Measurements from ENCODE around the gene RBM15B.
"Not testable (repeated sequence)": the region's sequence is repeated elsewhere in the genome, so short reads cannot be mapped to it uniquely, and the experiment has no call there.

The RBM15B gene, protein sequence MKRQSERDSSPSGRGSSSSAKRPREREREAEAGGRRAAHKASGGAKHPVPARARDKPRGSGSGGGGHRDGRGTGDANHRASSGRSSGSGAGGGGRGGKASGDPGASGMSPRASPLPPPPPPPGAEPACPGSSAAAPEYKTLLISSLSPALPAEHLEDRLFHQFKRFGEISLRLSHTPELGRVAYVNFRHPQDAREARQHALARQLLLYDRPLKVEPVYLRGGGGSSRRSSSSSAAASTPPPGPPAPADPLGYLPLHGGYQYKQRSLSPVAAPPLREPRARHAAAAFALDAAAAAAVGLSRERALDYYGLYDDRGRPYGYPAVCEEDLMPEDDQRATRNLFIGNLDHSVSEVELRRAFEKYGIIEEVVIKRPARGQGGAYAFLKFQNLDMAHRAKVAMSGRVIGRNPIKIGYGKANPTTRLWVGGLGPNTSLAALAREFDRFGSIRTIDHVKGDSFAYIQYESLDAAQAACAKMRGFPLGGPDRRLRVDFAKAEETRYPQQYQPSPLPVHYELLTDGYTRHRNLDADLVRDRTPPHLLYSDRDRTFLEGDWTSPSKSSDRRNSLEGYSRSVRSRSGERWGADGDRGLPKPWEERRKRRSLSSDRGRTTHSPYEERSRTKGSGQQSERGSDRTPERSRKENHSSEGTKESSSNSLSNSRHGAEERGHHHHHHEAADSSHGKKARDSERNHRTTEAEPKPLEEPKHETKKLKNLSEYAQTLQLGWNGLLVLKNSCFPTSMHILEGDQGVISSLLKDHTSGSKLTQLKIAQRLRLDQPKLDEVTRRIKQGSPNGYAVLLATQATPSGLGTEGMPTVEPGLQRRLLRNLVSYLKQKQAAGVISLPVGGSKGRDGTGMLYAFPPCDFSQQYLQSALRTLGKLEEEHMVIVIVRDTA

DNA sequence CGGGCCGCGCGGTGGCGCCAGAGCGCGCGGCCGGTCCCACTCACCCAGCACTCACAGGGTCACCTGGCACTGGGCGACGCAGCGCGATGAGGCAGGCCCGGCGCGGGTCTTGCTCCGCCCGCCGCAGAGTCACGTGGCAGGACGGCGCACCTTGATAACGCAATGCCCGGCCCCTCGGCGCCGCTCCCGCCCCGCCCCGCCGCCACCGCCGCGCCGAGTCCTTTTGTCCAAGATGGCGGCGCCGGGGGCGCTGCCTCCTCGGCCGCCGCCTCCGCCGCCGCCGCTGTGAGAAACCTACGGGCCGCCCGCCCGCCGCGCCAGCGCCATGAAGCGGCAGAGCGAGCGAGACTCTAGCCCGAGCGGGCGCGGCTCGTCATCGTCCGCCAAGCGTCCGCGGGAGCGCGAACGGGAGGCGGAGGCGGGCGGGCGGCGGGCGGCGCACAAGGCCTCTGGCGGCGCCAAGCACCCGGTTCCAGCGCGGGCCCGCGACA lies at the start of gene RBM15B:
Gene RBM15B, plus strand, starts transcription at position 211 of the 491 bp plus-strand sequence. Its CDS starts 115 bp downstream, at position 326.
- peak; percentile 86 for DNase-seq

DNA sequence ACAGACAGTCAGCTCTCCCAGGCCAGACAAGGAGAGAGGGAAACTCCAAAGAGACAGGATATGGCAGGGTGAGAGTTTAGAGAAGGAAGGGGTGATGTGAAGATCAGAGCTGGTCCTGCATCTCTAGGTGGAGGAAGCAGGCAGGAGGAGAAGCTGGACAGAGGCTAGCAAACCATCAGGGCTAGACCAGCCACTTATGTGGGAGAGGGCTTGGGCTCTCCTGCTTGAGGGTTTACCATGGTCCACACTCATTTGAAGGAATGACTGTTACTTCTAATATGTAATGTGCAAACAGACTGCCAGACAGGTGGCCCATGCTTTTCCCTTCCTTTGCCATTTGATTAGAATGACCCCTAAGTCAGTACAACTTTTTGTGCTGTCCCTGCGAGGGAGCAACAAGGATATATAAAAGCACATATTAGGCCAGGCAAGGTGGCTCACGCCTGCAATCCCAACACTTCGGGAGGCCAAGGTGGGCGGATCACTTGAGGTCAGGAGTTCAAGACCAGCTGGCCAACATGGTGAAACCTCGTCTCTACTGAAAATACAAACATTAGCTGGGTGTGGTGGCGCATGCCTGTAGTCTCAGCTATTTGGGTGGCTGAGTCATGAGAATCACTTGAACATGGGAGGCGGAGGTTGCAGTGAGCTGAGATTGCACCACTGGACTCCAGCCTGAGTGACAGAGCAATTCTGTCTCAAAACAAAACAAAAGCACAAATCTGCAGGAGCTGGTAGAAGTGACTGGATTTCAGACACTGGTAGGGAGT lies 47.0 kb upstream of the RBM15B start:
- DNase-seq = no peak

DNA sequence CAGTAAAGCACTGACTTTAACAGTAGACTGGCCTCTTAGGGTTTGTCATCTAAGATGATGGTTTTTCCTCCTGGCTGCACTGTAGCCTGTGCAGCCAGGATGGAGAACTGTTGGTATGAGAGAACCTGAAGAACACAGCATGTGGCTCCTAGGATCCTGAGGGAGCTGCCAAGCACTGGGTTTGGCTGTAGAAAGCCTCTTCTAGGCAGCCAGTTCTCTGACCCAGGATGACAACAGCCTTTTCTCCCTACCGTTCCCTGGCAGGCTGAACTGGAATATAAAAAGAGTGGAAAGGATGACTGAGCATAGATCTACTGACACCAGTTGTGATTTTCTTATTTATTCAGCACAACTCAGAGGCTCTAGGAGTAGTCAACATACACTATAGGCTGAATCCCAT lies 40.3 kb upstream of the RBM15B start:
- no peak for DNase-seq

DNA sequence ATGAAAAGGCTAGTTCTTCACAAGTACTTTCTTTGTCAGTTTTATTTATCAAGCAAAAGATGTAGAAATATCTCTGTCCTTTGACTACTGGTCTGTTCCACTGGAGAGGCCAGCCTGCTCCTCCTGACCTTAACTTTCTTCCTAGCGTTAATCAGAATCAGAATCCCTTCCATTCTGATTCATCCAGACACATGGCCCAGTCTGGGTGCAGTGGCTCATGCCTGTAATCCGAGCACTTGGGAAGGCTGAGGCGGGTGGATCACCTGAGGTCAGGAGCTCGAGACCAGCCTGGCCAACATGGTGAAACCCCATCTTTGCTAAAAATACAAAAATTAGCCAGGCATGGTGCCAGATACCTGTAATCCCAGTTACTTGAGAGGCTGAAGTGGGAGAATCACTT lies 38.0 kb upstream of the RBM15B start:
- no peak for DNase-seq

DNA sequence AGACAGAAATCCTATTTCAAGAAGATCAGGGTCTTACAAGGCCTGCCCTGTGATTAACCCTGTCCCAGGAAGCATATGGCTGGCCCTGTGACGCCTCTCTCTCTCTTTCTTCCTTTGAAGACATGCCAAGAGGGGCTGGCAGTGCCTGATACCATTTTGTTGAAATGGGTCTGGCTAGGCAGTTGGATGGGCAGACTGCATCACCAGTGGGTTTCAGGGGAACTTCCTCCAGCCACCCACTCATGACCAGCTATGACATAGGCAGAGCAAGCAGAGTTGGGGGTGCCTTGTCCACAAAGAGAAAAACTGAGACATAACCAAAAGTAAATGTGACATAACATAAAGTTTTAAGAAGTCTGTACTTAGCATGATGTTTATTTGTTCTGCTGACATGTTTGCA lies 37.4 kb upstream of the RBM15B start:
- DNase-seq = no peak

DNA sequence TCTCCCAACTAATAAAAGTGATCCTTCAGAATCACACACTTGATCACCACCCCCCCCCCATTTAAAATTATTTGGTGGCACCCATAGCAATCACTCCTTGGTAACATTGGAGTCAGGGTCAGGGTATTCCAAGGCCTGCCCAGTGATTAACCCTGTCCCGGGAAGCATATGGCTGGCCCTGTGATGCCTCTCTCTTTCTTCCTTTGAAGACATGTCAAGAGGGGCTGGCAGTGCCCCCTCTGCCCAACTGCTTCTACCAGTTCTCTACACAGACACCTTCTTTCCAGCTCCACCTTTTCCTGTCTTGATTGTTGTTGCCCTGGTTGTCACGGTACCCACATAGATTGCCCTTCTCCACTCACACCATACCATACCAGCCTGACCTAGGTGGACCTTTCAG lies 36.9 kb upstream of the RBM15B start:
- DNase-seq = no peak

DNA sequence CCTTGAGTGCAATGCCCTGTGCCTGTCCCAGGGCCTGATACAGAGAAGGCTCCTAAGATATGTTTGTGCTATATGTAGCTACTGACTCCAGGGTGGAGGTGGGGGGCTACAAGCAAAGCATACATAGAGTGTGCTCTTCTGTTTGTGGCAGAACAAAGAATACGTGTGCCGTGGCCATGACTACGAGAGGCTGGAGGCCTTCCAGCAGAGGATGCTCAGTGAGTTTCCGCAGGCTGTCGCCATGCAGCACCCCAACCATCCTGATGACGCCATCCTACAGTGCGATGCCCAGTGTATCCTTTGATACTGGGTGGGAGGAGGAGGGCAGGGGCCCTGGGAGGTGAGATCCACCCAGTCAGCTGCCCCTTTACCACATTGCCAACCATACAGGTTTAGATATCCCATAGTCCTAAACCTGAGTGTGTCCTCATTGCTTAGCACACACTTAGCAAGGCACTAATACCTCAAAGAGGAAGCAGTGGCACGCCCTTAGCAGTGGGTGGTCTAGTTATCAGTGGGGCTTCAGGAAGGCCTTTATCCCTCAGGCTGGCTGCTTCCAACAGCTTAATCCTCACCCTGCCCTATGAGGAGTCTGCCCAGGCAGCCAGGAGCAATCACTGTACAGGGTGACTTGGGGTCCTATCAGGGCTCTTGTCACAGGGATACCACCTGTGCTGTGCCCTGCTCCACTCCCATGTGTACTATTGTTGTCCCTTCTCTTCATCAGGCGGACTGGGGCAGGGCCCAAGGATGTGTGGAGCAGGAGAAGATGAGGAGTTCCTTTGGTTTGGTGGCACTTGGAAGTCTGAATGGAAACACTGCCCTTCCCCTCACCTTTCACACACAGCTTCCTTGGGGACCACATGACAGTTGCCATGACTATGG lies 36.1 kb upstream of the RBM15B start:
- DNase-seq = no peak

DNA sequence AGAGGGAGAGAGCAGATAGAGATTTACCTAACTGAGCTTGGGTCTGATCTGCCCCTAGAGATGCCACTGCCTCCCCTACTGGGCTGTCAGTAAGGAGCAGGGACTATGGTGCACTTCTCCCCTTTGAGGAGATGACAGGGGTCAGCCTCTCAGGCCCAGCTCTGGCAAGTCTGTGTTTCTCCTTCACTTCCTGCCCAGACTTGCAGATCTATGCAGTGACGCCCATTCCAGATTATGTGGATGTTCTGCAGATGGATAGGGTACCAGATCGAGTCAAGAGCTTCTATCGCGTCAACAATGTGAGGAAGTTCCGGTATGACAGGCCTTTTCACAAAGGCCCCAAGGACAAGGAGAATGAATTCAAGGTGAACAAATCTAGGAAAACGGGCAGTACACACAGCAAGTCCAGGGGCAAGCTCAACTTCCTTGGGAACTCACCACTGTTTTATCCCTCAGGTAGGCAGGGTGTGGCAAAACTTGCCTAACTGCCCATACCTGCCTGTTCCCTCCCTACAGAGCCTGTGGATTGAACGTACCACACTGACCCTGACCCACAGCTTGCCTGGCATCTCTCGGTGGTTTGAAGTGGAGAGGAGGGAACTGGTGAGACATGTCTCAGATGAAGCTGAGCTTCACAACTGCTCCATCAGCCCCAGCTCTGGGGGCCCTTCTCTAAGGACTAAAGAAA lies 35.0 kb upstream of the RBM15B start:
- DNase-seq = no peak

DNA sequence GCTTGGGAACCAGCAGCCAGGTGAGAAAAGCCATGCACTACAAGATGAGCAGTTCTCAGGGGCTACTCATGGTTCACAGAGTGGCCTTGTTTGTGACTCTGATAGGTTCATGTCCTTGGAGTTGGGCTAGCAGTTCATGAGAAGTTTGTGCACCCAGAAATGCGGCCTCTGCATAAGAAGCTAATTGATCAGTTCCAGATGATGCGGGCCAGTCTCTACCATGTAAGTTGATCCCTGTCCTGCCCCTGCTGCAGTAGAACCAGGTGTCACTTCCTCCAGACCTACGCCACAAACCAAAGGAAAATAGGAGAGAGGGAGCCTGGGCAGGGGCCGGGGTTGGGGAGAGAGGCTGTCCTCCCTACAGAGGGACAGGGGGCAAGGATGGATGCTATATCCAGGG lies 33.2 kb upstream of the RBM15B start:
- no peak for DNase-seq

DNA sequence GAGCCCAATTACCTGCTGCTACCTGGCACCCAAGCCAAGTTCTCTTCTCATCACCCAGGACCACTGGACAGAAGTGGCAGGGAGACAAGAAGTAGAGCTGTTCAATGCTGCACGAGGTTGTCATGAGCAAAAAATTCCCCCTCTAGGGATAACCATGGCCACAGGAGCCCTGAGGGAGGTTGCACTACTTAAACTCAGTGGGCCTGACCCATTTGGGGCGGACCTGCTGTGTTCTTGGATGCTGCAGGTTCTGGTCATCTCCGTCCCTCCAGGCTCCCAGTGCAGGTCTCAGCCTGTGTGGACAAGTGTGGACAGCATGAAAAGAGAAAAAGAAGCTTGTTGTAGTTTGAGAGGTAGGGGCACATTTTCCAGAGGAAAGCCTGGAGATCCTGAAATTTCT lies 32.1 kb upstream of the RBM15B start:
- no peak for DNase-seq

DNA sequence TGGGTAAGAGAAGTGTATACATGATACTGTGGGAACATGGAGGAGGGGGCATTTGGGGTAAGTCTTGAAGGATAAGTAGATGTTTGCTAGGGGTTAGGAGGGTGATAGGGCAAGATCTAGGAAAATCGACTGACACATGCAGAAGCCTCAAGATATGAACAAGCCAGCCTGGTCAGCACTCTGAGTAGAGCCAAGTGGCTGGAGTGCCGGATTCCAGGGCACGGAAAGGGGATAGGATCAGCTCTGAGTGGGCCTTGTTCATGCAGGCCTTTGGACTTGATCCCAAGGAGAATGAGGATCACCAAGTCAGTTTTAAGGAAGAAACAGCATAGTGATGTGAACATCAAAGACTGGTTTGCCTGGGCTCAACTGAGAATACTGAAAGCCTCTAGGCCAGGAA lies 30.3 kb upstream of the RBM15B start:
- no peak for DNase-seq

DNA sequence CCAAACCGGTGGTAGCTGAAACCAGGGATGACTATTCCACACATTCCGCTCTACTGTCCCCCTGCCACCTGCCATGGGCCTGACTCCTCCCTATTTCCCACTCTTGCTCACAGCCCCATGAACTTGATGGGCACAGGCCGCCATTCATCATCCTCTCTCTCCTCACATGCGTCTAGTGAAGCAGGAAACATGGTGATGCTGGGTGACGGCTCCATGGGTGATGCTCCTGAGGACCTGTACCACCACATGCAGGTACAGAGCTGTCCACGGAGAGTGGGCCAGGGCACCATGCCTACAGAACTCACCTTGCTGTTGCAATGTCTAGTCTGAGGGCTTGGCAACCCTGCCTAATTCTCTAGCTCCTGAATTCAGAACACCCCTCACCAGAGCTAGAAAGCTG lies 29.3 kb upstream of the RBM15B start:
- DNase-seq = no peak

DNA sequence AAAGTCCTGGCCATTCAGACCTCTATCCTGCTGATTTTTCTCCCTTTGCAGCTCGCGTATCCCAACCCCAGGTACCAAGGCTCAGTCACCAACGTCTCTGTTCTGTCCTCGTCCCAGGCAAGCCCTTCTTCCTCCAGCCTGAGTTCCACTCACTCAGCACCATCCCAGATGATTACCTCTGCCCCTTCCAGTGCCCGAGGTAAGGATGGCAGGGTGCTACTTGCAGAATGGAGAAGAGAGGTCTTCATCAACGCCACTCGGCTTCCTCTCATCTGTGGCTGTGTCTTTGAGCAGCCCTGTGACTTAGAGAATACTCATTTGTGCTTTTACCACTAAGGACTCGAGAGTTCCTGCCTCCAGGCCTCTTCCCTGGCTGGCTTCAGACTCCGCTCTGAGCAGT lies 28.6 kb upstream of the RBM15B start:
- no peak for DNase-seq

DNA sequence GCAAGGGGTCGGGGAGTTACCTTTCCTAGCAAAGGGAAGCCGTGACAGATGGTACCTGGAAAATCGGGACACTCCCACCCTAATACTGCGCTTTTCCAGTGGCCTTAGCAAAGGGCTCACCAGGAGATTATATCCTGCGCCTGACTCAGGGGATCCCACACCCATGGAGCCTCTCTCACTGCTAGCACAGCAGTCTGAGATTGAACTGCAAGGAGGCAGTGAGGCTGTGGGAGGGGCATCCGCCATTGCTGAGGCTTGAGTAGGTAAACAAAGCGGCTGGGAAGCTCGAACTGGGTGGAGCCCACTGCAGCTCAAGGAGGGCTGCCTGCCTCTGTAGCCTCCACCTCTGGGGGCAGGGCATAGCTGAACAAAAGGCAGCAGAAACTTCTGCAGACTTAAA lies 22.8 kb upstream of the RBM15B start:
- DNase-seq = not testable (repeated sequence)

DNA sequence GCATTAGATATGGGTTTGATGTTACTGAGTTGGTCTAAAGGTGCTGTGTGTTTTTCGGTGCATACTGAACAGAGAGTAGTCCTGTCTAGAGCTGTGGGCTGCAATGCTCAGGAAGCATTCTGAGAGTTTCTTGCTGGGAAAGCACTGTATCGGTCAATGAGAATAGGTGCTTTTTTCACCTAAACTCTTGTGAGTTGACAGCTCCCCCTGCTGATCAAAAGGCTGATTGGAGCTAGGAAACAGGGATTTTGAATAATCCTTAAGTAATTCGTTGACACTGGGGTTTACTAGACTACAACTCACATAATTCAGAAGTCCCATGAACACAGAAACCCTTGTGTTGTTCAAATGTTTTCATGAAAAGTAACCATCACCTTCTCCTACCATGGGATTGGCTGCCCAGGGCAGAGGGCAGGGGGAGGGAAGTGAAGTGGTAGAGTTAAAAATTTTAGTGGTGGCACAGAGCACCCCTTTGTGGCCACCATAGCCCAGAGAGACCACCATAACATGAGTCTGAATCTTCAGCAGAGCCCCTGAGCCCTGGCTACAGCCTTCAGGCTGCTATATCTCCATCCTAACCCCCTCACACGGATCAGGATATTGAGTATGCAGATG lies 19.0 kb upstream of the RBM15B start:
- DNase-seq = peak; percentile 12

DNA sequence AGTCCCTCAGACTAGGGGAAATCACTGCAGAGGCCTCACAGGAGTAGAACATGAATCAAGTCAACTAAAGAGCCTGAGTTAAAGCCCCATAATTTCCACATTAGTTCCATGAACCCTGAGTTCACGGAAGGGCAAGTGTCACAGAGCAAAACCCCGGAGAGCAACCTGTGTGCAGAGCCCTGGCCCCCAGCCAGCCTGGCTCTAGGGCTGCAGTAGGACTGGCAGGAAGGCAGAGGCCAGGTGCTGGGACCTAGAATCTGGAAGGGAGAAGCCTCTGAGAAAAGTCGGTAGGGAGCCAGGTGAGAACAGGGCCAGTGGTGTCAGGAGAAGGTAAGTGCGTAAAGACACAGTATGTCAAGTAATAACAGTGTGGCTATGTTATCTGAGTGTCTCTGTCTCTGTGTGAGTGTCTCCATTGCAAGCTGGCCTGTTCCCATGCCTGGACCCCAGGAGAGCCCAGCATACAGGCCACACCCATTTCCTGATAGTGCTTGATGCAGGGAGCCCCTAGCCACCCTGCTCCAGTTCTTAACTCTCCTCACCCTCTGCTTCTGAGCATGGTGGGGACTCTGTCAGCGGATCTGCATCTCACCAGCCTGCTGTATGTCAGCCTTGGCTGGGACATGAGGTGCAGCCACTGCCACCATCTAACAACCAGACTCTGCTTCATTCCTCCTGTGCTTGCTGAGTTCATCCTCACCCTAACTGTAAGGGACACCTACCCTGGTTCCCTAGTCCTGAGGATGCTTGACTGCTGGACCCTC lies 17.2 kb upstream of the RBM15B start:
- DNase-seq = no peak

DNA sequence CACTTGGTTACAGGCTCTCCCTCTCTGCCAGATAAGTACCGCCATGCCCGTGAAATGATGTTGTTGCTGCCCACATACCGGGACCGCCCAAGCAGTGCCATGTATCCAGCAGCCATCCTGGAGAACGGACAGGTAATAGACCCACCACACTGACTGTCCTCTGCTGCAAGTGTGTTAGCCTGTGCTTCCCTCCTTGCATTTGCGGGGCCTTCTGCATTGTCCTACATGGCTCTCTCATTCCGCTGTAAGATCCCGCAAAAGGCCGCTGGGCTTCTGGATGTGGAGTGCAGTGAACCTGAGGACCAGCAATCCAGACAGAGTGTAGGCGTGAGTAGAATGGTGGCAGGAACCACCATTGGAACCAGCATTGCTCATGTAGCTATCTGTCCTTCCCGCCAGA lies 16.6 kb upstream of the RBM15B start:
- DNase-seq = no peak

DNA sequence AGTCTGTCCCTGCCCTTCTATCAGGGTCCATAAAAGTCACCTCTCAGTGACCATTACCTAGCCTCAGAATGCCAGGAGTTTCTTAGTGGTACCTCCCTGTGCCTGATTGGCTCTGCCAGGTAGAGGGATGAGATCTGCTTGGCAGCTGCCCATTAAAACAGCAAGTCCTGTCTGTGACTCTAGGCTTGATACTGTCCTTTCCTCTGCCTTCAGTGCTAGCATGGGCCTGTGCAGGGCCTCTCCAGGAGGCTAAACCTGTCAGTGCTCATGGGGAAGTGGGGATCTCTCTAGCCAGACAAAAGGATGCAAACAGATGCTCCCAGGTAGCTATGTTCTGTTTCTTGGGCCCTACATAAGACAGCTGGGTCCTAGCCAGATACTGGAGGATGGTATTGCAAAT lies 15.9 kb upstream of the RBM15B start:
- DNase-seq = no peak

DNA sequence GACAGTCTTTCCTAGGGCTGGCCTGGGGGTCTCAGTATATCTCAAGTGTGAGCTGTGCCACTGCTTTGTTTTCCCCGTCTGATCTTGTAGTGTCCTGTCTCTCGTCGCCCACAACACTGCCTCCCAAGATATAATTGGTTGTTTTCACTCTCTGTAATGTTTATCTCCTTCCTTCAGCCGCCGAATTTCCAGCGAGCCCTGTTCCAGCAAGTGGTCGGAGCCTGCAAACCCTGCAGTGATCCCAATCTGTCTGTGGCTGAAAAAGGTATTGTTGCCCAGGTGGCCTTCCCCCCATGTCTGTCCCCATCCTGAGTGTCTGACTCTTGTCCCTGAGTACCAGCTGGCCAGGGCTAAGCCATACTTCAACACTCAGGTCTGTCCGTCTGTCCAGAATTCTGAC lies 15.5 kb upstream of the RBM15B start:
- no peak for DNase-seq

DNA sequence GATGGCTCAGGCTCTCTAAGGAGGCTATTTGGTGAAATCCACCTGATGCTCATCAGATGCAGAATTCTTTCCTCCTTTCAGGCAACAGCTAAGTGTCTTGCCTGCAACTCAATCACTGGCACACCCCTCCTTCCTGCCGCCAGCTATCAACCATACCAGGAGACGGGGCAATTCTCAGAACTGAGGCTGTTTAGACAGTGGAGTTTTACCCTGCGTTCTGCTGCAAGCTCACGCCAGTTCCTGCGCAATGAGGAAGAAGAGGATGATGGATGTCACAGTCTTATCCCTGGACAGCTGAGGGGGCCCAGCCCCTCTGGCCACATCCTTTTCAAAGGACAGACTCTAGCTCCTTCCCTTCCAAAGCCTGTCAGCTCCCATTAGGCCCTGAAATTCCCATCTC lies 13.0 kb upstream of the RBM15B start:
- no peak for DNase-seq

Data from NCI-H1105 treated with DMSO at 0.1 percent for 48 hours (cell line).